GM12874 (cell line): Measurements from ENCODE around the gene SLC9A2.

Source experiments
- TF ChIP-seq, protein P1 (sequence below): IDR thresholded peaks from 2 replicates; pipeline ENCODE4 v1.5.1; 2011; ENCODE audit warnings: low read depth, mild to moderate bottlenecking, control low read depth, low read length, moderate library complexity; ENCODE audit not compliant: insufficient read depth

SLC9A2 gene

GRCh38 chr2:102620332-102620731 is 979 bp downstream of the SLC9A2 start:
- TF ChIP-seq, protein P1, sequence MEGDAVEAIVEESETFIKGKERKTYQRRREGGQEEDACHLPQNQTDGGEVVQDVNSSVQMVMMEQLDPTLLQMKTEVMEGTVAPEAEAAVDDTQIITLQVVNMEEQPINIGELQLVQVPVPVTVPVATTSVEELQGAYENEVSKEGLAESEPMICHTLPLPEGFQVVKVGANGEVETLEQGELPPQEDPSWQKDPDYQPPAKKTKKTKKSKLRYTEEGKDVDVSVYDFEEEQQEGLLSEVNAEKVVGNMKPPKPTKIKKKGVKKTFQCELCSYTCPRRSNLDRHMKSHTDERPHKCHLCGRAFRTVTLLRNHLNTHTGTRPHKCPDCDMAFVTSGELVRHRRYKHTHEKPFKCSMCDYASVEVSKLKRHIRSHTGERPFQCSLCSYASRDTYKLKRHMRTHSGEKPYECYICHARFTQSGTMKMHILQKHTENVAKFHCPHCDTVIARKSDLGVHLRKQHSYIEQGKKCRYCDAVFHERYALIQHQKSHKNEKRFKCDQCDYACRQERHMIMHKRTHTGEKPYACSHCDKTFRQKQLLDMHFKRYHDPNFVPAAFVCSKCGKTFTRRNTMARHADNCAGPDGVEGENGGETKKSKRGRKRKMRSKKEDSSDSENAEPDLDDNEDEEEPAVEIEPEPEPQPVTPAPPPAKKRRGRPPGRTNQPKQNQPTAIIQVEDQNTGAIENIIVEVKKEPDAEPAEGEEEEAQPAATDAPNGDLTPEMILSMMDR: no peak

DNA sequence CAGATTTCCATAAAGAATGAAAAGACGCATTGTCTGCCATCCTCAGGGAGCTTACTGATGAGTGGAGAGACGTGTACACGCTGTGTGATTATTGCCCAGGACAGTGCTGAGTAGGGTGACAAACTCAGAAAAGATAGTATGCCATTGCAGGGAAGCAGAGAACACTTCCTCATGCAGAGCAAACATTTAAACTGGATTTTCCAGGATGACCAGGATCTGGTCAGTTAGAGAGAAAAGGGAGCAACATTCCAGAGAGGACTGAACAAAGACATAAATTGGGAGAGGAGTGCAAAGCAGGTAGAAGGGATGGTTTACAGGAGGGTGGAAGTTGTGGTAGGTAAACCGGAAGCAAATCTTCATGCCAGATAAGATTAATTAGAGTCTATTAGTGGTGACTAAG is 2.3 kb downstream of the SLC9A2 start:
- TF ChIP-seq, protein P1: no peak

DNA sequence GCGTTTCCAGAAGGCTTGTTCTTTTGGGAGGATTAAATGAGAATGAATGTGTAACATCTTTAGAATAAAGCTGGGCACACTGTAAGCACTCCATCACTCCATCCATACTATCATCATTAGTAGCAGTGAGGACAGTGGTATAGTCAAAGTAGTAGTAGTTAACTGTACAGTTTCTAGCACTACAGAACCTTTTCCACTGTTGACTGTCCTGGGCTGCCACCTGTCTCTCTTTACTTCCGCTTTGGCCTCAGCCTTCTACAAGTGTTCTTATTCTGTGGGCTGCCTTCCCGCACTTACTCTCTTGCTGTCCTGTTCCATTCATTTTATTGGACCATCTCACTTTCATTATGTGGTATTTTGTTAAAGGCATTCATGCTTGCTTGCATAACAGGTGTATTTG is 3.3 kb downstream of the SLC9A2 start:
- TF ChIP-seq, protein P1: no peak

GRCh38 chr2:102630458-102630857 is 11.1 kb downstream of the SLC9A2 start:
- TF ChIP-seq, protein P1: no peak

- TF ChIP-seq, protein P1: no peak
These were observed 13.2 kb downstream of the SLC9A2 start for GRCh38 chr2:102632380-102633175.

GRCh38 chr2:102634831-102635241 is 15.5 kb downstream of the SLC9A2 start:
- TF ChIP-seq, protein P1: no peak

DNA sequence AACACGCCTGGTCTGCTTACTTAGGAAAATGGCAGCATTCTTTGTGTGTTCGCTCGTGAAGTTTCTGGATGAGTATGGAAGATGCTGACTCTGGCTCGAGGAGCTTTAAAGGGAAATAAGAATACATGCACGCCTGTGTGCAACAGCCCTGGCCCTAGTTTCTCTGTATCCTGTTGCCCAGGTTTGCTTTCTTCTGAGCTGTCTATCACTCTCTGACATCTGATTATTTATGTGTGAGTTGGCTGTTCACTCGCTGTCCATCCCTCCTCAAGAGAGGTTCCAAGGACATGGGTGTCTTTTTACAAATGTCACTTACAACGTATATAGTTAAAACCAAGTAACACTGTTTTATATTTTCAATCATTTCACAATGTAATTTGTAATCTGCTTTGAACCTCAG is 16.0 kb downstream of the SLC9A2 start:
- TF ChIP-seq, protein P1: no peak
